Transverse colon (tissue), 3 donors: ENCODE measurements around the gene CLOCK.

Source experiments
- EP300 ChIP-seq: sonication (generic); formaldehyde crosslinking; IDR thresholded peaks from one replicate; pipeline ENCODE4 v1.6.1; 2017; ENCODE audit warnings: antibody characterized with exemption, low read depth
- POLR2A ChIP-seq: fragments of 450-650 bp; IDR thresholded peaks from one replicate; pipeline ENCODE4 v1.6.1; 2016; ENCODE audit warnings: antibody characterized with exemption, mild to moderate bottlenecking, moderate library complexity
- POLR2AphosphoS5 ChIP-seq, 3 donors: sonication (generic); formaldehyde crosslinking; IDR thresholded peaks; one replicate each; pipeline ENCODE4 v1.6.1; 2016; ENCODE audit warnings: antibody characterized with exemption in 3 of 3

GRCh38 chr4:55518442-55518841 lies 28.3 kb downstream of the CLOCK start:
- TF ChIP-seq POLR2A: no peak
- TF ChIP-seq EP300: no peak
- TF ChIP-seq POLR2AphosphoS5 (IDR thresholded peaks at IDR 0.05): no peak
